ENCODE measurements around the gene BBS1. TPM values are rescaled to one million over a fixed set of nuclear protein-coding genes. Genes with fewer than 3 reads are reported as not detected.
"Not testable (repeated sequence)": the region's sequence is repeated elsewhere in the genome, so short reads cannot be mapped to it uniquely, and the experiment has no call there.

BBS1 gene
- total RNA-seq, 1 donor from 2014 or later, result 18.8 TPM

DNA sequence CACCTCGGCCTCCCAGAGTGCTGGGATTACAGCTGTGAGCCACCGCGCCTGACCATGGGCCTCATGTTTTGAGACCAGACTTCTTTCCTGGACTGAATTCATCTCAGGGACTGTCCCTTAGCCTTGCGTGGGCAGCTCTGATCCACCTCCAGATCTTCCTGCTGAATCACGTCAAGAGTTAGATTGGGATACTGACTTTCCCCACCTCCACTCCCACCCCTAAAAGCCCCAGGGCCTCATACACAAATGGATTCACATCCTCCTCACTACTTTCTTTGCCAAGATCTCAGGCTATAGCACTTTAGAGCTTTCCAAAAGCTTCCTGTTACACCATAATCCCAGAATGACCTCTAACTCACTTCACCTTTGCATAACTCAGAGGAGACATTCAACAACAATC is 70.4 kb downstream of the BBS1 start:
- TF ChIP-seq, protein P1, sequence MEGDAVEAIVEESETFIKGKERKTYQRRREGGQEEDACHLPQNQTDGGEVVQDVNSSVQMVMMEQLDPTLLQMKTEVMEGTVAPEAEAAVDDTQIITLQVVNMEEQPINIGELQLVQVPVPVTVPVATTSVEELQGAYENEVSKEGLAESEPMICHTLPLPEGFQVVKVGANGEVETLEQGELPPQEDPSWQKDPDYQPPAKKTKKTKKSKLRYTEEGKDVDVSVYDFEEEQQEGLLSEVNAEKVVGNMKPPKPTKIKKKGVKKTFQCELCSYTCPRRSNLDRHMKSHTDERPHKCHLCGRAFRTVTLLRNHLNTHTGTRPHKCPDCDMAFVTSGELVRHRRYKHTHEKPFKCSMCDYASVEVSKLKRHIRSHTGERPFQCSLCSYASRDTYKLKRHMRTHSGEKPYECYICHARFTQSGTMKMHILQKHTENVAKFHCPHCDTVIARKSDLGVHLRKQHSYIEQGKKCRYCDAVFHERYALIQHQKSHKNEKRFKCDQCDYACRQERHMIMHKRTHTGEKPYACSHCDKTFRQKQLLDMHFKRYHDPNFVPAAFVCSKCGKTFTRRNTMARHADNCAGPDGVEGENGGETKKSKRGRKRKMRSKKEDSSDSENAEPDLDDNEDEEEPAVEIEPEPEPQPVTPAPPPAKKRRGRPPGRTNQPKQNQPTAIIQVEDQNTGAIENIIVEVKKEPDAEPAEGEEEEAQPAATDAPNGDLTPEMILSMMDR (IDR thresholded peaks at IDR 0.05; ENCODE audit: insufficient read depth, low read depth, low read length), result no peak
- no peak for TF ChIP-seq EZH2 (IDR thresholded peaks at IDR 0.05; ENCODE audit: insufficient read depth, low read length)
- no peak overlapping the region for H3K27ac Mint-ChIP-seq (ENCODE audit: unreplicated experiment)
- H3K9ac ChIP-seq (ENCODE audit: low read length), result no peak overlapping the region
- no peaks in the 10 kb centered on the region for H3K4me1 Mint-ChIP-seq (ENCODE audit: low read depth, unreplicated experiment)
- FAIRE-seq (no peak), DNase-seq (ENCODE audit: low read depth) (no peak)
- no peak overlapping the region for H3K4me3 Mint-ChIP-seq (ENCODE audit: unreplicated experiment)
- no peaks in the 10 kb centered on the region for H3K79me2 ChIP-seq (ENCODE audit: insufficient read depth, low read length)
- no peaks in the 10 kb centered on the region for H4K20me1 ChIP-seq (ENCODE audit: insufficient read depth, low read length)
- H3K27ac ChIP-seq (ENCODE audit: low read depth, low read length), result no peak overlapping the region
- H3K27me3 ChIP-seq (ENCODE audit: insufficient read depth, low read length), result no peaks in the 10 kb centered on the region
- no peak overlapping the region for H2AFZ ChIP-seq (ENCODE audit: low read depth, low read length)
- H3K4me2 ChIP-seq (ENCODE audit: low read length), result no peak overlapping the region
- no peak overlapping the region for H3K4me3 ChIP-seq (ENCODE audit: insufficient read depth, low read depth, low read length)
- no peaks in the 10 kb centered on the region for H3K36me3 ChIP-seq (ENCODE audit: insufficient read depth, low read length)
- no peaks in the 10 kb centered on the region for H3K9me3 ChIP-seq (ENCODE audit: insufficient read depth, low read depth, low read length)
- H3K9me3 Mint-ChIP-seq (ENCODE audit: unreplicated experiment), result peaks cover 17% of the 10 kb centered on the region
- H3K36me3 Mint-ChIP-seq (ENCODE audit: low read depth, unreplicated experiment), result no peaks in the 10 kb centered on the region
- peaks cover 8% of the 10 kb centered on the region for H3K27me3 Mint-ChIP-seq (ENCODE audit: low read depth, unreplicated experiment)
- no peaks in the 10 kb centered on the region for H3K4me1 ChIP-seq (ENCODE audit: insufficient read depth, low read length)

DNA sequence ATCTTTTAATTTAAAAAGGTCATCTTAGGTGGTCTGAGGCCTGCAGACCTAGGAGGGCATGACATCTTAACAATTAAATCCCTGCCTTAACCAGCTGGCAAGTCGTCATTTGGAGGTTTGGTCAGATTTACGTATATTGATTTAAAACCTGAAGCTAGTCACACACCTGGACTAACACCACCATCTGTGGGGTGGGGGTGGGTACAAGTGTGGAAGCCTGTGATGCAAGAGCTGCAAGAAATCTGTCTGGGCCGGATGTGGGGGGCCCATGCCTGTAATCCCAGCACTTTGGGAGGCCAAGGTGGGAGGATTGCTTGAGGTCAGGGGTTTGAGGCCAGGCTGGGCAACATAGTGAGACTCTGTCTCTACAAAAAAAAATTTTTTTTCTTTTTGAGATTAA is 70.8 kb downstream of the BBS1 start:
- no peaks in the 10 kb centered on the region for H3K4me1 Mint-ChIP-seq (ENCODE audit: low read depth, unreplicated experiment)
- Histone ChIP-seq H3K9ac (ENCODE audit: low read length) (no peak overlapping the region), H3K79me2 (ENCODE audit: insufficient read depth, low read length) (no peaks in the 10 kb centered on the region), H3K9me3 (ENCODE audit: insufficient read depth, low read depth, low read length) (no peaks in the 10 kb centered on the region), H3K27me3 (ENCODE audit: insufficient read depth, low read length) (no peaks in the 10 kb centered on the region), H4K20me1 (ENCODE audit: insufficient read depth, low read length) (no peaks in the 10 kb centered on the region), H3K36me3 (ENCODE audit: insufficient read depth, low read length) (no peaks in the 10 kb centered on the region), H3K27ac (ENCODE audit: low read depth, low read length) (no peak overlapping the region), H3K4me3 (ENCODE audit: insufficient read depth, low read depth, low read length) (no peak overlapping the region), H3K4me2 (ENCODE audit: low read length) (no peak overlapping the region), H3K4me1 (ENCODE audit: insufficient read depth, low read length) (no peaks in the 10 kb centered on the region), H2AFZ (ENCODE audit: low read depth, low read length) (no peak overlapping the region)
- H3K4me3 Mint-ChIP-seq (ENCODE audit: unreplicated experiment), result no peak overlapping the region
- no peak overlapping the region for H3K27ac Mint-ChIP-seq (ENCODE audit: unreplicated experiment)
- TF ChIP-seq, protein P1 (IDR thresholded peaks at IDR 0.05; ENCODE audit: insufficient read depth, low read depth, low read length), result no peak
- TF ChIP-seq EZH2 (IDR thresholded peaks at IDR 0.05; ENCODE audit: insufficient read depth, low read length), result no peak
- peaks cover 19% of the 10 kb centered on the region for H3K9me3 Mint-ChIP-seq (ENCODE audit: unreplicated experiment)
- FAIRE-seq (no peak), DNase-seq (ENCODE audit: low read depth) (no peak)
- no peaks in the 10 kb centered on the region for H3K36me3 Mint-ChIP-seq (ENCODE audit: low read depth, unreplicated experiment)
- H3K27me3 Mint-ChIP-seq (ENCODE audit: low read depth, unreplicated experiment), result peaks cover 11% of the 10 kb centered on the region

DNA sequence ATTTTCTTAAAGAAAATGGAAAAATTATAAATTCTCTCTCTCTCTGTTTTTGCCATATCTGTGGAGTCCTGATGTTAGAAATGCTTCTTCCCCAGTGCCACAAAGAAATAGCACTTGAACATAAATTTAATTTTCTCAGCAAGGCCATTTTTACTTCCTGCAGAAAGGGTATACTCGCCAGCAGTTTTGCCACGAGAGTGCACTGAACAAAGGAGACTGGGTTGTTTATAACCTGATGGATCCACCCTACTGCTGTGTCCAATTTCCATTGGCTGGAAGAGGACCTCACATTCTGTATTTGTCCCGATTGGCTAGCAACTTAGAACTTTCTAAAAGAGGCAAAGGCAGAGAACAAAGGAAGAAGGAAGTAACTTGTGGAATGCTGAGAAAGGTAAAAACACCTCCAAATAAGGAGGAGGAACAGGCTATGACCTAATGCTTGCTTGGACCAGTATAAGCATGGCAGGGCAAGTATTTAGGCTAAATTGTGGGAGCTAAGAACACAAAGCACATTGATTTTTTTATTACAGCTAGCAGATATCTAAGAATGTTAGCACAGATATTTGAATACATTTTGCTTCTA is 72.2 kb downstream of the BBS1 start:
- DNase-seq (ENCODE audit: low read depth); H3K4me3 Mint-ChIP-seq (ENCODE audit: unreplicated experiment); H3K9ac ChIP-seq (ENCODE audit: low read length); H3K9me3 ChIP-seq (ENCODE audit: insufficient read depth, low read depth, low read length); H3K4me3 ChIP-seq (ENCODE audit: insufficient read depth, low read depth, low read length); H3K36me3 ChIP-seq (ENCODE audit: insufficient read depth, low read length); H4K20me1 ChIP-seq (ENCODE audit: insufficient read depth, low read length); H3K27ac ChIP-seq (ENCODE audit: low read depth, low read length); H2AFZ ChIP-seq (ENCODE audit: low read depth, low read length); H3K79me2 ChIP-seq (ENCODE audit: insufficient read depth, low read length); H3K36me3 Mint-ChIP-seq (ENCODE audit: low read depth, unreplicated experiment); H3K27me3 ChIP-seq (ENCODE audit: insufficient read depth, low read length); FAIRE-seq; H3K4me1 ChIP-seq (ENCODE audit: insufficient read depth, low read length); H3K4me1 Mint-ChIP-seq (ENCODE audit: low read depth, unreplicated experiment); H3K27ac Mint-ChIP-seq (ENCODE audit: unreplicated experiment); H3K4me2 ChIP-seq (ENCODE audit: low read length): not testable (repeated sequence)
- Mint-ChIP-seq H3K9me3 (ENCODE audit: unreplicated experiment) (peaks cover 21% of the 10 kb centered on the region), H3K27me3 (ENCODE audit: low read depth, unreplicated experiment) (peaks cover 14% of the 10 kb centered on the region)

Other genes starting within 250 kb of the BBS1 start
- gene RAB1B, start 242.0 kb upstream of the BBS1 start, total RNA-seq, result 109 and 120 TPM in 2 replicates
- 12.2 and 12.3 TPM in 2 replicates for gene CNIH2, start 232.5 kb upstream of the BBS1 start, total RNA-seq
- 129 and 159 TPM in 2 replicates for gene YIF1A, start 221.5 kb upstream of the BBS1 start, total RNA-seq
- gene TMEM151A, start 218.7 kb upstream of the BBS1 start, total RNA-seq, result 1.8 and 2.0 TPM in 2 replicates
- gene CD248, start 193.6 kb upstream of the BBS1 start, total RNA-seq, result 50.9 and 58.8 TPM in 2 replicates
- 8.5 and 12.0 TPM in 2 replicates for gene RIN1, start 174.2 kb upstream of the BBS1 start, total RNA-seq
- 43.5 and 47.8 TPM in 2 replicates for gene BRMS1, start 165.5 kb upstream of the BBS1 start, total RNA-seq
- gene B4GAT1, start 163.0 kb upstream of the BBS1 start, total RNA-seq, result 25.2 and 28.4 TPM in 2 replicates
- 5.0 and 6.6 TPM in 2 replicates for gene SLC29A2, start 138.9 kb upstream of the BBS1 start, total RNA-seq
- gene NPAS4, start 89.6 kb upstream of the BBS1 start, total RNA-seq, result 0.20 and 0.50 TPM in 2 replicates
- gene MRPL11, start 71.8 kb upstream of the BBS1 start, total RNA-seq, result 30.0 and 33.1 TPM in 2 replicates
- 3.9 and 4.6 TPM in 2 replicates for gene PELI3, start 43.7 kb upstream of the BBS1 start, total RNA-seq
- gene DPP3, start 30.2 kb upstream of the BBS1 start, total RNA-seq, result 57.4 and 60.0 TPM in 2 replicates
- 13.5 and 15.6 TPM in 2 replicates for gene ZDHHC24, start 35.4 kb downstream of the BBS1 start, total RNA-seq
- not detected in 2 replicates for gene ACTN3, start 36.3 kb downstream of the BBS1 start, total RNA-seq
- 1.5 and 4.0 TPM in 2 replicates for gene CTSF, start 58.0 kb downstream of the BBS1 start, total RNA-seq
- 0.31 and 0.34 TPM in 2 replicates for gene CCDC87, start 82.4 kb downstream of the BBS1 start, total RNA-seq
- gene CCS, start 82.5 kb downstream of the BBS1 start, total RNA-seq, result 23.1 and 23.2 TPM in 2 replicates
- gene RBM14, start 106.0 kb downstream of the BBS1 start, total RNA-seq, result 47.6 and 59.7 TPM in 2 replicates
- gene RBM4, start 128.1 kb downstream of the BBS1 start, total RNA-seq, result 151 and 153 TPM in 2 replicates
- 17.3 and 20.3 TPM in 2 replicates for gene RBM4B, start 167.3 kb downstream of the BBS1 start, total RNA-seq
- 18.2 and 22.7 TPM in 2 replicates for gene SPTBN2, start 218.6 kb downstream of the BBS1 start, total RNA-seq

All from astrocyte (in vitro differentiated cells and primary cell).